GM18499 (cell line): ENCODE data around the gene ZNF638.
"Not testable (repeated sequence)": the region's sequence is repeated elsewhere in the genome, so short reads cannot be mapped to it uniquely, and the experiment has no call there.

ENCODE experiments used
- ATAC-seq: cut with Tn5 transposase; IDR thresholded peaks from one replicate; pipeline ENCODE4 v1.9.1; 2021; ENCODE audit warnings: moderate number of reproducible peaks; ENCODE audit not compliant: insufficient read depth, unreplicated experiment

ZNF638 gene

DNA sequence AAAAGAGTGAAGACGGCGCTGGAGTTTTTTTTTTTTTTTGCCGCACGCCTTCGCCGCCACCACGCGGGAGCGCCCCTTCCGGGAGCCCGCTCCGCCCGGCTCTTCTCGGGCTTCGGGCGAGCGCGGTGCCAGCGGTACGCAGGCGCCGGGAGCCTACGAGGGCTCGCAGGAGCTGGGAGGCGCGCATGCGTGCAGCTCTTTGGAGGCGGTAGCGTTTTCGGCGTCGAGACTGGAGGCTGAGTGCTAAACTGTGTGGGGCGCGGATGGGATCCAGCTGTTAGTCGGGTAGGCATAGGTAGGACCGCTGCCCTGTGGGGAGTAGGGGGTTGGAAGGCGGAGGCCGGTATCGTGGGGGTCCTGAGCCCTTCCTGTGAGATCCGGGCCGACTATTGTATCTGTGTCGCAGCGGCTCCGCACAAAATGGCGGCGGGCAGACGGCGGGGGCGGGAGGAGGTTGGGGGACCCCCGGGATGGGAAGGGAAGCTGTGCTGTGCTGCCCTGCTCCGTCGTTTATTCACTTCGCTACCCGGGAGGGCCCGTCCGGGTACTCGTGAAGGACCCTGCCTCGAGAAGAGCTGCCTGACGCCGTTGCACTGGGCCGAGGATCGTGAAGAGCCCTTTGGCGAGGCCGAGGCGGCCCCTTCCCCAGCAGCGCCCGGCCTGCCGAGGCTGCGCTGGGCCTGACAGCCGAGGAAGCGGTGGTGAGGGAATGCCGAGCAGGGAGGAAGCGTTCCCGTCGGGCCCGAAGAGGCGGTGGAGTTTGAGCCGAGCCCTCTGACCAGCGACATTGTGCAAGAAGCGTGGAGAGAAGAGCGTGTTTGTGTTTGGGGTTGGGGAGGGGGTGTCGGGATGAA lies at the start of gene ZNF638:
Gene ZNF638, plus strand, starts transcription at position 202 of the 854 bp plus-strand sequence. CDS start 17,173 bp downstream, outside the sequence.
- peak; percentile 74 for ATAC-seq

DNA sequence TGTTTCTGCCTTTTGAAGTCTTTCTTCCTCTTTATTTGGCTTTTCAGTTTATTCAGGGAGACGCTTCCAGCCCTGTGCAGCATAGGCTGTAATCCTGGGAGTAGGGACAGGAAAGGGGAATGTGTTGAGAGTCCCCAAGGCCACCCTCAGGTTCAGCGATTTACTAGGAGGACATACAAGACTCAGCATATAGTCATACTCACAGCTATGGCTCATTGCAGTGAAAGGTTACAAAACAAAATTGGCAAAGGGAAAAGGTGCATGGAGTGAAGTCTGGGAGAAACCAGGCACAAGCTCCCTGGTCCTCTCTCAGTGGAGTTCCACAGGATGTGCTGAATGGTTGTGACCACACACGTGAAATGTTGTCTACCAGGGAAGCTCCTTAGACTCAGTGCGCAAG lies 49.6 kb upstream of the ZNF638 start:
- no peak for ATAC-seq

DNA sequence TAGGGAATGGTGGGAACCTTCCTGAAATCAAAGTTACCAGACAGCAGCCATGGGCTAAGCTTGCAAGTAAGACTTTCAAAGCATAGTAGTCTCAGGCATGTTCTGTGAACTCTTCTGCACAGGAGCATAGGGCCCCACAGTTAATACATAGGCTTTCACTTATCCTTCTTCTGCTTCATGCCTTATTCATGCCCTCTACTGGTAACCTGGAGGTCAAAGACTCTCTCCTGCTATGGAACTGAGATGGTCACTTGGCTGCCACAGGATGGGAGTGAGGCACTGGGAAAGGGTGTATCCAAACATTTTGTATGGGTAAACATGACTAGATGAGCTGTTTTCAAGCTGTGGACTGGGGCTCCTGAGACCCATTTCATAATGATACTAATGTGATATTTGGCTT lies 49.1 kb upstream of the ZNF638 start:
- ATAC-seq = no peak

GRCh38 chr2:71283131-71283530 lies 48.5 kb upstream of the ZNF638 start:
- no peak for ATAC-seq

GRCh38 chr2:71285706-71286105 lies 45.9 kb upstream of the ZNF638 start:
- no peak for ATAC-seq

DNA sequence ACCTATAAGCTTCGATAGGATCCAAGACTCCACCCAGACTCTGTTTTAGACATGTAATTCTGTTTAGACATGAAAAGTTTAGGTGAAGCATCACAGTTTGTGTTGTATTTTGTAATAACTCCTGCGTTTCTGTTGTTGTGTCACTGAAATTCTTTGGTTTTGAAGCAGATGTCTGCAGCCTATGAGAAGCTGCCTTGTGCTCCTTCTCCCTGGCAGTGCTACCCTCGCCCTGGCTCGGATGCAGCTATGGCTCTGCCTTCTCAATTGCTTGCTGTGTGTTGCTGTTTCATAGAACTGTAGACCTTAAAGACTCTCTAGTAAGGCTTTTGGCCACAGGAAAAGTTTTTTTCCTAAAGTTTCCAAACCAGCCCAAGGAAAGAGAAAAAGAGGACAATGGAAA lies 40.2 kb upstream of the ZNF638 start:
- no peak for ATAC-seq

DNA sequence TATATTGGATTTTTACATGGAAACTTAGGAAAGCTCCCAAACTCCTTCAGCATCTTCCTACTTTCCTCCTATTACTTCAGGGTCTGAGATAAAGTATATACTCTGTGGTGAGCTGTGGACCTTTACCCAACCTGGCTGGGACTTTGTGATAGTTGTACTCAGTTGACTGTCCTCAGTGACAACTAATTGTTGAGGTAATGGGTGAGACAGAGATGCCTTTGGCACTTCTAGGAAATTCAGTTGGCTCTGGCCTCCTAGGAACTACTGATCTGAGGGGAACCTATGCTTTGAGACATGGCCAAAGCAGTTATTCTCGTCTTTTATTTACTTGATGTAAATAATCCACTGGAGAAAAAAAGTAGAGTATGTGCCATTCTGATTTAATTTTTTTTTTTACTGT lies 39.4 kb upstream of the ZNF638 start:
- no peak for ATAC-seq

- ATAC-seq = no peak
Observed at GRCh38 chr2:71298914-71299313, 32.7 kb upstream of the ZNF638 start.

DNA sequence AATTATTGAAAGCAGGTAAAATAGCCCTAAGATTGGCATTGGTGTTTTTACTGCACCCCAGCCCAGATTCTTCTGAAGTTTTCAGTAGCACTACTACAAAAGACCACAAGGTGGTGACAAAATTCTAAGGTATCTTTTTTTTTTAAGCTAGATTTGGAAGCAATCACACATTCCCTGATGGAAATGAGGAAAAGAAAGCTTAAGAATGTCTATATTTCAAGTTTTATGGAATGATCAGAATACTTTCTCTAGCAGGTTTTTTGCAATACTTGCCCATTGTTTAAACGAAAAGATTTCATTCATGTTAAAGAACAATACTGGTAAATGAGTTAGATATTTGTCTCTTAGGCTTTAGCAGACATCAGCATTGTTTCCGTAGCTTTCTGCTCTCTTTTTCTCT lies 32.1 kb upstream of the ZNF638 start:
- no peak for ATAC-seq

- ATAC-seq = no peak
Observed at GRCh38 chr2:71303849-71304248, 27.7 kb upstream of the ZNF638 start.

DNA sequence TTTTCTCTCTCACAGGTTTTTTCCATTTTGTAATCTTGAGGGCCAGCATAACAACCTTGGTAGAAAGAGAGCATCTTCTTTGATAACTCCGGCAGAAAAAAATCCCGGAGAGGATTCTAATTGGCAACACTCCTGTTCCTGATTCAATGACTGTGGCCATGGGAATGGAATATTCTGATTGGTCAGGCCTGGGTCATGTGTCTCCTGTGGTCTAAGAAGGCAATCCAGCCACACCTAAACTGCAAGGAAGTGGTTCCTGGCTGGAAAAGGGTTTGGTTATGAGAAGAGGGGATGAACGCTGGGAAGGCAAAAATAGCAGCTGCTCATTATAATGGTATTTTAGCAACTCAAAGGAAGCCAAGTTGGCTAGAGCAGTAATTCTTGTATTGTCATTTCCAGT lies 24.8 kb upstream of the ZNF638 start:
- ATAC-seq = no peak

DNA sequence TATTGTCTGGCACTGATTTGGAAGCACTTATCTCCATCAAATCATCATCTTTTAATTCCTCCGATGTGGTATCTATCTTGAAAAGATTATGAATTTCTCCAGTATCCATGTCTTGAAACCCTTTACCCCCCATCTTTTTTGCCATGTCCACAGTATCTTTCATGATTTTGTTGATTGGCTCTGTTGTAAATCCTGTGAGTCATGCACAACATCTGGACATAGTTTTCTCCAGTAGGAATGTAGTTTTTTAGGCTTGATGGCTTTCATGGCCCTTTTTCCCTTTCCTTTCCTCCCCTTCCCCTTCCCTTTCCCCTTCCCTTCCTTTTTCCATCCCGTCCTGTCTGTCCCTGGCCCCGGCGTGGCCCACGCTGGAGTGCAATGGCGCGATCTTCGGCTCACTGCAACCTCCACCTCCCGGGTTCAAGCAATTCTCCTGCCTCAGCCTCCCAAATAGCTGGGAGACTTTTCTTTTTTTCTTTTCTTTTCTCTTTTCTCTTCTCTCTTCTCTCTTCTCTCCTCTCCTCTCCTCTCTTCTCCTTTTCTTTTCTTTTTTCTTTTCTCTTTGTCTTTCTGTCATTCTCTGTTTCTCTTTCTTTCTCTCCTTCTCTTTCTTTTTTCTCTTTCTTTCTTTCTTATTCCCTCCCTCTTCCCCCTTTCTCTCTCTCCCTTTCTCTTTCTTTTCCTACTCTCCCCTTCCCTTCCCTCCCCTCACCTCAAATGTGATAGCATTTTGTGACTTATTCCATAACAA lies 18.4 kb upstream of the ZNF638 start:
- no peak for ATAC-seq

- ATAC-seq = no peak
Observed at GRCh38 chr2:71317060-71317459, 14.5 kb upstream of the ZNF638 start.

DNA sequence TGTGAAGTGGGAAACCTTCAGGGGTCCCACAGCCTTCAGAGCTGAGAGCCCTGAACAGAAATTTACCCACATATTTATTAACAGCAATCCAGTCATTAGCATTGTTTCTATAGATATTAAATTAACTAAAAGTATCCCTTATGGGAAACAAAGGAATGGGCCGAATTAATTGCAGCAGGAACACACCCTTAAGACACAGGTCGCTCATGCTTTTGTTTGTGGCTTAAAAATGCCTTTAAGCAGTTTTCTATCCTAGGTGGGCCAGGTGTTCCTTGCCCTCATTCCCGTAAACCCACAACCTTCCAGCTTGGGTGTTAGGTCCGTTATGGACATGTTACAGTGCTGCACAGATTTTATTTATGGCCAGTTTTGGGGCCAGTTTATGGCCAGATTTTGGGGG lies 13.7 kb upstream of the ZNF638 start:
- ATAC-seq = not testable (repeated sequence)

DNA sequence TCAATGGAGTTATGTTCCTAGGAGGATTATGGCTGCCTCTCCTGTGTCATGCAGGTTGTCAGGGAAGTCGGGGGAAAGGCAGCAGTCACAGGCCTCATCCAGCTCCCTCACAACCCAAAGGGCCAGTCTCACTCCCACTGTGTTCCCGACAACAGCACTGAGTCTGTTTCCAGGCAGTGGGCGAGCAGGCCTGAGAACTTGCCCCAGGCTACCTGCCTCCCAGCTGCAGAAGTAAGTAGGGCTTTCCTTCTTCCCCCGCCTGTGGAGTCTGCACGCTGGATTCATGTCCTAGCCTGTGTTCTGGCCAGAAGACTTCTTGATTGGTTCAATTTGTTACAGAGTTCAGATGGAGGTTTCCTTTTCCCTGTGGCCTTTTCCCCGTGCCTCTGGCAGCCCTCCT lies 8.2 kb upstream of the ZNF638 start:
- no peak for ATAC-seq

DNA sequence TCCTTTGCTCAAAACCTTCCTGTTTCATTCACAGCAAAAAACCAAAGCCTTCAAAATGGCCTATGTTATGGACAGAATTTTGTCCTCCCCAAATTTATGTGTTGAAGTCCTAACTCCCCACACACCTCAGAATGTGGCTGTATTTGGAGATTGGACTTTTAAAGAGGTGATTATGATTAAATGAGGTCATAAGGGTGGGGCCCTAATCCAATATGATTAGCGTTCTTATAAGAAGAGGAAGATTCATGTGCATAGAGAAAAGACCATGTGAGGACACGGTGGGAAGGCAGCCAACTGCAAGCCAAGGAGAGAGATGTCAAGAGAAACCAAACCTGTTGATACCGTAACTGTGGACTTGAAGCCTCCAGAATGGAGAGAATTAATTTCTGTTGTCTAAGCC lies 4.6 kb upstream of the ZNF638 start:
- no peak for ATAC-seq

- no peak for ATAC-seq
Observed at GRCh38 chr2:71327916-71328315, 3.7 kb upstream of the ZNF638 start.

DNA sequence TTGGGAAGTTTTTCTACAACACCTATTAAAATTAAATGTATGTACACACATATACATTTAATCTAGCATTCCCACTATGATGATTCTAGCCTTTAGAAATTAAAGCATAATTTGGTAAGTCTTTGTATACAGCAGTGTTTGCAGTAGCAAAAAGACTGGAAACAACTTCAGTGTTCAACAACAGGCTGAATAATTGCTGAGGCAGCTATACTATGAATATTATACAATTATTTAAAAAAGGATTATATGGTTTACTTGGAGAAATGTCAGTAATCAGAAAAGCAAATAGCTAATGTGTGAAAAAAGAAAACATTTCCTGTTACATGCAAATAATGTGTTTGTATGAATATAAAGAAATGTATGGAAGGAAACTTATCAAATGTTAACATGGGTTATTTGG lies 1.4 kb upstream of the ZNF638 start:
- ATAC-seq = no peak

GRCh38 chr2:71330585-71331330 lies 824 bp upstream of the ZNF638 start:
- ATAC-seq = no peak

- ATAC-seq = not testable (repeated sequence)
Observed at GRCh38 chr2:71331331-71331580, 326 bp upstream of the ZNF638 start.

DNA sequence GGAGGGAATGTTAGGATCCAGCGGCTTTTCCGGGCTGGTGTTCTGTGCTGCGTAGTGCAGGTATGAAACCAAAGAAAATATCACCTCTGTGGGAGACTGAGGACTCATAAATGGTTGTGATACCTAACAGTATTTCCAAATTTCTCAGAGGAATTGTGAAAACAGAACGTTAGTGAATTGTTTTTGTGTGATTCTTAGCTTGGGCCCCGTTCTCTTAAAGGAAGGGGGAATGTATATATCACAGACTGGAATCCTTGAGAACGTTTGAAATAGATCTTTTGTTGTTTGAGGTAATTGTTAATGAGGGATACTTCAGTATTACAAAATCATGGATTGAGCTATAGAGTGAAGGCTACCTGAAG lies 834 bp downstream of the ZNF638 start:
- ATAC-seq = no peak
